ENCODE measurements around the gene SGPP2.

DNA sequence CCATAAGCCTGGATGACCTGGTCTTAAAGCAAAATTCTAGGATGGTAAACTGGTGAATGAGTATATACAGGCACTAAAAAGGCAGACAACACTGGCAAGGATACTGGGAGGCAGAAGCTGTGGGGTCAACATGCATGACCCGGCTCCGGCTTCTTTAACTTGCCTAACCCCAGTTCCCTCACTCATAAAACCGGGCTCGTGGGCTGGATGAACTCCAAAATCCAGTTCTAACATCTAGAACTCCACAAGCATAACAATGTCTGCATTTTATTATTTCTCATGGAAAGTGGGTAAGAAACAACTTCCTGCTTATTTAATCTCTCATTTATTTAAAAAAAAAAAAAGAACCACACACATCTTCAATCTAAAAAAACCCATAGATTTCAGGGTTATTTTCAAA, 174.3 kb downstream of the SGPP2 start:
- TF ChIP-seq, protein P1, sequence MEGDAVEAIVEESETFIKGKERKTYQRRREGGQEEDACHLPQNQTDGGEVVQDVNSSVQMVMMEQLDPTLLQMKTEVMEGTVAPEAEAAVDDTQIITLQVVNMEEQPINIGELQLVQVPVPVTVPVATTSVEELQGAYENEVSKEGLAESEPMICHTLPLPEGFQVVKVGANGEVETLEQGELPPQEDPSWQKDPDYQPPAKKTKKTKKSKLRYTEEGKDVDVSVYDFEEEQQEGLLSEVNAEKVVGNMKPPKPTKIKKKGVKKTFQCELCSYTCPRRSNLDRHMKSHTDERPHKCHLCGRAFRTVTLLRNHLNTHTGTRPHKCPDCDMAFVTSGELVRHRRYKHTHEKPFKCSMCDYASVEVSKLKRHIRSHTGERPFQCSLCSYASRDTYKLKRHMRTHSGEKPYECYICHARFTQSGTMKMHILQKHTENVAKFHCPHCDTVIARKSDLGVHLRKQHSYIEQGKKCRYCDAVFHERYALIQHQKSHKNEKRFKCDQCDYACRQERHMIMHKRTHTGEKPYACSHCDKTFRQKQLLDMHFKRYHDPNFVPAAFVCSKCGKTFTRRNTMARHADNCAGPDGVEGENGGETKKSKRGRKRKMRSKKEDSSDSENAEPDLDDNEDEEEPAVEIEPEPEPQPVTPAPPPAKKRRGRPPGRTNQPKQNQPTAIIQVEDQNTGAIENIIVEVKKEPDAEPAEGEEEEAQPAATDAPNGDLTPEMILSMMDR (conservative IDR thresholded peaks at IDR 0.05; ENCODE audit: low read length): no peak
- no peak for TF ChIP-seq EZH2phosphoT487 (IDR thresholded peaks at IDR 0.05; ENCODE audit: borderline replicate concordance, low read depth, low read length)
